GM20431 (cell line): Measurements from ENCODE around the gene ADCY2.

Experiments
- in situ Hi-C: fragments of 300-500 bp; cut with MseI, MboI; formaldehyde crosslinking; loops from one replicate; pipeline ENCODE4 v1.15.0; 2020; ENCODE audit warnings: low sequenced_read_pairs; ENCODE audit not compliant: unreplicated experiment

Gene ADCY2

GRCh38 chr5:7801891-7802614, 406.1 kb downstream of the ADCY2 start:
- in situ Hi-C loops: no loop called here

DNA sequence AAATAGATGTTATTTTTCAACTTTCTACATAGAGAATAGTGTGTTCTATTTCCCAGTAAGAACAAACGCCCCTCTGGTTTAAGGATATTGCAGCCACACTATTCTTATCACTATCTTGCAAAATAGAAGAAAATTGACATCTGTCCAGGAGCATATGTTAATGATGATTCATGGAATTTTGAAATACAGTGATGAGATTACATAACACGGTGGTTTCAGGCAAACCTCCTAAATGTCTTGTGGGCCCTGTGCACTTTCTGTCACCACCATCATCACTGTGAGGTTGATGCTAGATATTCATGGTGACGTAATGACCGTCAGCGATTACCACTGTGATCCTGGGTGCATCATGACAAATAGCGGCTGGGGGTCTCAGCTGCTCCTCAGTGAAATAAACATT, 406.9 kb downstream of the ADCY2 start:
- in situ Hi-C loops: no loop called here

DNA sequence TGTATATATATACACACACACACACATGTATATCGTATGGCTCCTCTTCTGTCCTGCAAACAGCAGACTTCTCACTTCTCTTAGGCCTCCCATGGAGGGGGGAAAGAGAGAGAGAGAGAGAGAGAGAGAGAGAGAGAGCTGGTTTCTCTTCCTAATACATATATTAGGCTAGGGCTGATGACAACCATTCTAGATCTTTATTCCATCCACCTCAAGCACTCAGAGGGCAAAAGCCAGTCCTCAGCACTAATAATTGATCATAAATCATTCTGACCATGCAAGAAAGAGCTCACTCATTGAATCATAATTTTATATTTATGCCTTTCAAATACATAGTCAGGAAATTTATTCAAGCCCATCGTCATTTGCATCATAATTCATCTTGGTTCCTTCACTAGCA, 408.0 kb downstream of the ADCY2 start:
- in situ Hi-C loops: no loop called here

GRCh38 chr5:7805379-7805778, 409.4 kb downstream of the ADCY2 start:
- in situ Hi-C loops: no loop called here

GRCh38 chr5:7808998-7809397, 413.1 kb downstream of the ADCY2 start:
- in situ Hi-C loops: no loop called here

GRCh38 chr5:7811715-7812114, 415.8 kb downstream of the ADCY2 start:
- in situ Hi-C loops: no loop called here

DNA sequence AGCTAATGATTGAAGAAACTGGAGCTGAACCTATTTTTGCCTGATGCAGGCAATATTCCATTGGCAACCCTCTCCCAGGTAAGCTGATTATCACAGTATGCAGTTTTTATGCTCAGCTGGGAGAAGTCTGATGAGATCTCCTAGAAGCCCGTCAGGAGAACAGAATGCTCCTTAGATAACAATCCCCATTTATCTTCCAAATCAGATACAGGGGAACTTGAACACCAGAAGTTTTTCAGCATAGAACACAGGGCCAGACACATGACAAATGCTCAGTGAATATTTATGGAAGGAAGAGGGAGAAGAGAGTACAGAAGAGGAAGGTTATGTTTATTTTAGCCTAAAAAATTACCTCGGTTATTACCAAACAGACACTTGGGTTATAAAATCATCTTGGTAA, 417.1 kb downstream of the ADCY2 start:
- in situ Hi-C loops: no loop called here

GRCh38 chr5:7813576-7813975, 417.6 kb downstream of the ADCY2 start:
- in situ Hi-C loops: no loop called here

DNA sequence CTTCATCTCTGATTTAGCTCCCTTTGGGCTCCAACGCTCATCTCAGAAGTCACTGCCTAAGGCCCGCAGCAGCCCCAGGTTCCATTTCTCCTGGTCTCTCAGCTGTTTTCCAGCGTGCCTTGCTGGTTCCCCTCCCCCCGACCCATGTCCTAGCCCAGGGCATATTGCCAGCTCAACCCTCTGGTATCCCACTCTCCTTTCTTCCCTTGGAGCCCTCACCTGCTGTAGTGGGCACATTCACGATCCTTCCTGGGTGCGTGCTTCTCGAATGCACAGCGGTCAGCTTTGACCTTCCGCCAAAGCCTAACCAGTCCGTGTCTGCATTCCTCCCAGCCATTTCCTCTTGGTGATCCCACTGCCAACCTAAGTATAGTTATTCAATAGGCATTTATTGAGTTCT, 418.9 kb downstream of the ADCY2 start:
- in situ Hi-C loops: no loop called here

GRCh38 chr5:7815892-7816534, 420.1 kb downstream of the ADCY2 start:
- in situ Hi-C loops: no loop called here

DNA sequence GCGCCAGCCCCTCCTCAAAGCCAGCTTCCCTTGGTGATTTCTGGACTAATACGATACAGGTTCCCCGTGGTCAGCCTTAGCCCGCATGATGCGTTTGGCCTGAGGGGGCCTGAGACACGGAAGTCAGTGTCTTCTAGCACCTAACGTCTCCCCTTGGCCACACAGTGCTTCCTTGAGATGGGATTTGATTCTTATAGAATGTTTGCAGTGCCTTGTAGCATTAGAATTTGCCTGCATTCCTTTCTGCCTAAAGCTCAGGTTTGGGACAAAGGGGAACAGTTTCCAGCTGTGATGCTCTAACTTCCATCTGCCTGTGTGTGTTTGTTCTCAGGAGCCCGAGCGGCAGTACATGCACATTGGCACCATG, 420.6 kb downstream of the ADCY2 start:
- in situ Hi-C loops: no loop called here

DNA sequence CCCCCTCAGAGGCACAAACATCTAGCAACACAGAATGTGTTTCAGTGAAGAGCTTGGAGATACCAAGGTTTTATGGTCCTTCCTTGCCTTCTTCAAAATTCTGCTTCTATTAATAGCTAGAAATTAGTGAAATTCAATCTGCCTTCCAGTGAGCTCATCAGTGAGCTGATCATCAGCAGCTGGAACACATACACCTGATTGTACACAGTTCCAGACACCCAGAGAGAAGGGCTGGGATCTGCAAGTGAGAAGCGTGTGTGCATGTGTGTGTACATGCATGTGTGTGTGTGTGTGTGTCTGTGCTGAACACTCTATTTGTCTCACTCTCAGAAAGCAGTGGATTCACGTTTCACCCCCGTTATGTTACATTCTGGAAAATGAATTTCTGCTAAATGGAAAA, 426.5 kb downstream of the ADCY2 start:
- in situ Hi-C loops: no loop called here

- in situ Hi-C loops: no loop called here
Observed at GRCh38 chr5:7823594-7823993, 427.7 kb downstream of the ADCY2 start.

- in situ Hi-C loops: no loop called here
Observed at GRCh38 chr5:7824995-7825394, 429.1 kb downstream of the ADCY2 start.

DNA sequence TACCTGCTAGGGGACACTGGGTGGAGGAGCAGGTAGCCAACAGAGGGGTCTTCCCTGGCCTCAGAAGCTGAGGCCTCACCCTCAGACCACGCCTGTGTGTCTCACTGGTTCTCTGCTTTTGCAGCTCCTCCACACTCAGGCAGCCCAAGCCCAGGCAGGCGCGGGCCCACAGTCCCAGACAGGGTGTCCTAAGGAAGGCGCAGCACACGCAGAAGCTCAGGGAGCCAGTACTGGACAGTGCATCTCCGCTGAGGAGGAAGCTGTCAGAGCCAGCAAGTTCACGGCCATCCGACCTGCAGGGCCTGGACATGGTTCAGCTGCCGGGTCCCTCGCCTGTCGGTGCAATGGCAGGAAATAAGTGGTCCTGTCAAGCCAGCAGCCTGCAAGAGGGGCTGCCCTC, 429.7 kb downstream of the ADCY2 start:
- in situ Hi-C loops: no loop called here

DNA sequence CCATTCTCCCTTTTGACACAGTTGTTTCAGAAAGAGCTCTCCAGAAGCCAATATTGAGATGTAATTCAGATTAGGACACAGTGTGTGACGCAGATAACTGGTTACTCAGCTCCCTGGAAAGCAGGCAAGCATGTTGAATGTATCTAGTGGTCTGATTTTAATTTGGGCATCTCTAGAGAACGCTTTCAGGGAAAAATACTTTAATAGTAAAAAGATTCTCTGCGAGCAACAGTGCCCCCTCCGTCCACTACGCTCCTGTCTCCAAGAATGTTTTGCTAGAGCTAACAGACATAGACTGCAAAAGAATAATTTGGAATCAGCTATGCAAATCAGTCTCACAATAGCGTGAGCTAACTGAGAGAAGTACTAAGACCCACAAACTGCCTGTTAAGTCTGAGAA, 431.7 kb downstream of the ADCY2 start:
- in situ Hi-C loops: no loop called here

GRCh38 chr5:7828269-7828668, 432.3 kb downstream of the ADCY2 start:
- in situ Hi-C loops: no loop called here

- in situ Hi-C loops: no loop called here
Observed at GRCh38 chr5:7834982-7835381, 439.0 kb downstream of the ADCY2 start.

DNA sequence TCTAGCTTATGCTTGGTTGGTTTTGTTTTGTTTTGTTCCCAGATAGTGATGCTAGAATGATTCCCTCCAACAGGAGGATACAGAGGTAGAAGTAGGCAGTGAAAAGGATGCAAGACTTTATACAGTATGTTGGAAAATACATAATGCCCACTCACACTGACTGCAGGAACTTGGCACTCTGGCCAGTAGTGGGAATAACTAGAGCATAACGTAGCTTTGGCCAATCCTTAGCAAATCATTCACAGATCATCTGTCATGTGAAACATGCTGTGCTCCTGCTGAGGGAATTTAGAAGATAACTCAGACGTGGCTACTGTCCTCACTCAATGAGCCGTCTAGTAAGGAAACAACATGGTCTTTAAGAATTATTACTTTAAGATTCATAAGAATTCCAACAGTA, 441.5 kb downstream of the ADCY2 start:
- in situ Hi-C loops: no loop called here

- in situ Hi-C loops: no loop called here
Observed at GRCh38 chr5:7842531-7842930, 446.6 kb downstream of the ADCY2 start.

- in situ Hi-C loops: no loop called here
Observed at GRCh38 chr5:7844901-7845300, 449.0 kb downstream of the ADCY2 start.

DNA sequence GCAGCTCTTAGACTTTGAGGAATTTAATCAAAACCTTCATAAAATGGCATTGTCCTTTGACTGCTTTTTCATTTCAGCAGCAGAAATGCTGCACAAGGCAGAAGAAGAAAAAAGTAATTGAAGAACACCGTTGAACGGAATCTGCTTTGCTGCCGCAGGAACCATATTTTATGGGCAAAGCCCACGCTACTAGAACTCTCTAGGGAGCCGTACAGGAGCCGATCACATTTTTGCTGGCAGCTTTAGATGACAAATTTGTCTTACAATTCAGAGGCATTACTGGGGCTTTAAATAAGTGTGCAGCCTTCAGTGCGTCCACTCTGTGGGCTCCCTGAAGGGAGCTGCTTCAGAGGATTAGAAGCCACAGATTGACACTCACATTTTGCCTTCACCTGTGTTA, 449.6 kb downstream of the ADCY2 start:
- in situ Hi-C loops: no loop called here
